DOHH2 (cell line): ENCODE measurements around the gene GKN2.

Experiments used
- H3F3A ChIP-seq: fragments of 200-600 bp; sonication (generic), shearing (Covaris generic); 2 replicates; pipeline ENCODE4 v1.6.0; 2016; ENCODE audit warnings: antibody characterized with exemption, mild to moderate bottlenecking; ENCODE audit not compliant: control insufficient read depth, insufficient read depth
- H3K27ac ChIP-seq: fragments of 200-600 bp; sonication (generic); 2 replicates; pipeline ENCODE4 v1.5.1; 2014; ENCODE audit warnings: low read depth, mild to moderate bottlenecking, low read length, moderate library complexity
- H3K27me3 ChIP-seq: fragments of 200-600 bp; sonication (generic); 2 replicates; pipeline ENCODE4 v1.6.1; 2014; ENCODE audit warnings: mild to moderate bottlenecking, low read length, mixed read lengths; ENCODE audit not compliant: control insufficient read depth
- H3K36me3 ChIP-seq: fragments of 200-600 bp; sonication (generic); 2 replicates; pipeline ENCODE4 v1.6.1; 2014; ENCODE audit warnings: mild to moderate bottlenecking, low read length, moderate library complexity, mixed read lengths; ENCODE audit not compliant: control insufficient read depth
- H3K4me1 ChIP-seq: fragments of 200-600 bp; sonication (generic); 2 replicates; pipeline ENCODE4 v1.6.1; 2014; ENCODE audit warnings: mild to moderate bottlenecking, low read length, mixed read lengths; ENCODE audit not compliant: control insufficient read depth
- H3K4me2 ChIP-seq: fragments of 200-600 bp; sonication (generic); 2 replicates; pipeline ENCODE4 v1.6.0; 2014; ENCODE audit warnings: mild to moderate bottlenecking, low read length, moderate library complexity
- H3K4me3 ChIP-seq: fragments of 200-600 bp; sonication (generic); 2 replicates; pipeline ENCODE4 v1.5.1; 2014; ENCODE audit warnings: mild to moderate bottlenecking, low read length, mixed read lengths
- H3K79me2 ChIP-seq: fragments of 200-600 bp; sonication (generic); 2 replicates; pipeline ENCODE4 v1.6.1; 2014; ENCODE audit warnings: mild to moderate bottlenecking, low read length, mixed read lengths; ENCODE audit not compliant: control insufficient read depth
- H3K9me2 ChIP-seq: fragments of 200-600 bp; sonication (generic); replicated peaks from 2 replicates; pipeline ENCODE4 v1.6.1; 2014; ENCODE audit warnings: mild to moderate bottlenecking, low read length, mixed read lengths; ENCODE audit not compliant: control insufficient read depth
- H3K9me3 ChIP-seq: fragments of 200-600 bp; sonication (generic); 2 replicates; pipeline ENCODE4 v1.6.1; 2014; ENCODE audit warnings: antibody characterized with exemption, low read length, mixed read lengths; ENCODE audit not compliant: control insufficient read depth, insufficient read depth
- H4K20me1 ChIP-seq: fragments of 200-600 bp; sonication (generic); 2 replicates; pipeline ENCODE4 v1.6.0; 2014; ENCODE audit warnings: low read depth, mild to moderate bottlenecking, antibody characterized with exemption, low read length, moderate library complexity; ENCODE audit not compliant: control insufficient read depth, insufficient read depth
- EZH2phosphoT487 ChIP-seq: fragments of 200-600 bp; sonication (generic); IDR thresholded peaks from 2 replicates; pipeline ENCODE4 v1.6.1; 2017; ENCODE audit warnings: borderline replicate concordance, mild to moderate bottlenecking, antibody characterized with exemption, low read length, moderate library complexity, mixed read lengths
- TF ChIP-seq, protein P1 (sequence below): fragments of 200-600 bp; sonication (generic); IDR thresholded peaks from one replicate; pipeline ENCODE4 v1.5.1; 2014; ENCODE audit warnings: antibody characterized with exemption, mild to moderate bottlenecking, low read depth, low read length; ENCODE audit not compliant: poor library complexity, severe bottlenecking

The GKN2 gene

DNA sequence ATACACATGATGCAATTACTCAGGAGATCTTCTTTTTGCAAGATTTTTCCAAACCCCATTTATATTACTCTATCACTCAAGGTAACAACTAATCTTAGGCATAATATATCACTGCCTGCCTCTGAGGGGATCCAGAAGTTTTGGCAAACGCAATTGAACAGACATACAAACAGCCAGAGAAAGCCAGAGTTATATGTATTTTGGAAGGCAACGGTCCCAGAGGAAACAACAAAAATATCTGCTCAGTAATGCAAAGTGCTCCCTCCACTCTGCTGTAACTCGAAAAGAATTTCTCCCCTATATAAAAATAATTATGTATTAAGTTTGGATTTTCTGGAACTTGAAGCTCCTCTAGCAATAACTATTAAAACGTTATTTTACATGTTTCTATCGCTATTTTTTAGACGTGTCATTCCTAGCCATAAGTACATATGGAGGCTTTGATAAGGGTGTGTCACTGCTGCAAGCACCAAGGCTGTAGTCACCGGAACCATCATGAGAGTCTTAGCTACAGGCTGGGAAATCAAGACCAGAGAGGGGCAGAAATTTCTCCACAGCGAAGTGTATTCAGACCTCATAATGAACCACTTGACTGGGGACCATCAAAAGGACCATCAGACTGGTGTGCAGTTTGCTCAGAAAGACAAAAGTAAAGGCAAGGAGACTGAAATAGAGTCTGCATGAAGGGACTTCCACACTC lies 18.0 kb upstream of the GKN2 start:
- H3K79me2 ChIP-seq, result no peaks in the 10 kb centered on the region
- no peaks in the 10 kb centered on the region for H3F3A ChIP-seq
- H3K9me2 ChIP-seq, result no peaks in the 10 kb centered on the region
- TF ChIP-seq, protein P1, sequence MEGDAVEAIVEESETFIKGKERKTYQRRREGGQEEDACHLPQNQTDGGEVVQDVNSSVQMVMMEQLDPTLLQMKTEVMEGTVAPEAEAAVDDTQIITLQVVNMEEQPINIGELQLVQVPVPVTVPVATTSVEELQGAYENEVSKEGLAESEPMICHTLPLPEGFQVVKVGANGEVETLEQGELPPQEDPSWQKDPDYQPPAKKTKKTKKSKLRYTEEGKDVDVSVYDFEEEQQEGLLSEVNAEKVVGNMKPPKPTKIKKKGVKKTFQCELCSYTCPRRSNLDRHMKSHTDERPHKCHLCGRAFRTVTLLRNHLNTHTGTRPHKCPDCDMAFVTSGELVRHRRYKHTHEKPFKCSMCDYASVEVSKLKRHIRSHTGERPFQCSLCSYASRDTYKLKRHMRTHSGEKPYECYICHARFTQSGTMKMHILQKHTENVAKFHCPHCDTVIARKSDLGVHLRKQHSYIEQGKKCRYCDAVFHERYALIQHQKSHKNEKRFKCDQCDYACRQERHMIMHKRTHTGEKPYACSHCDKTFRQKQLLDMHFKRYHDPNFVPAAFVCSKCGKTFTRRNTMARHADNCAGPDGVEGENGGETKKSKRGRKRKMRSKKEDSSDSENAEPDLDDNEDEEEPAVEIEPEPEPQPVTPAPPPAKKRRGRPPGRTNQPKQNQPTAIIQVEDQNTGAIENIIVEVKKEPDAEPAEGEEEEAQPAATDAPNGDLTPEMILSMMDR, result no peak
- no peak for TF ChIP-seq EZH2phosphoT487
- no peaks in the 10 kb centered on the region for H4K20me1 ChIP-seq
- no peaks in the 10 kb centered on the region for H3K4me1 ChIP-seq
- no peak overlapping the region for H3K4me3 ChIP-seq
- no peaks in the 10 kb centered on the region for H3K36me3 ChIP-seq
- peaks cover 20% of the 10 kb centered on the region for H3K27me3 ChIP-seq
- H3K4me2 ChIP-seq, result no peak overlapping the region
- no peaks in the 10 kb centered on the region for H3K9me3 ChIP-seq
- no peak overlapping the region for H3K27ac ChIP-seq

DNA sequence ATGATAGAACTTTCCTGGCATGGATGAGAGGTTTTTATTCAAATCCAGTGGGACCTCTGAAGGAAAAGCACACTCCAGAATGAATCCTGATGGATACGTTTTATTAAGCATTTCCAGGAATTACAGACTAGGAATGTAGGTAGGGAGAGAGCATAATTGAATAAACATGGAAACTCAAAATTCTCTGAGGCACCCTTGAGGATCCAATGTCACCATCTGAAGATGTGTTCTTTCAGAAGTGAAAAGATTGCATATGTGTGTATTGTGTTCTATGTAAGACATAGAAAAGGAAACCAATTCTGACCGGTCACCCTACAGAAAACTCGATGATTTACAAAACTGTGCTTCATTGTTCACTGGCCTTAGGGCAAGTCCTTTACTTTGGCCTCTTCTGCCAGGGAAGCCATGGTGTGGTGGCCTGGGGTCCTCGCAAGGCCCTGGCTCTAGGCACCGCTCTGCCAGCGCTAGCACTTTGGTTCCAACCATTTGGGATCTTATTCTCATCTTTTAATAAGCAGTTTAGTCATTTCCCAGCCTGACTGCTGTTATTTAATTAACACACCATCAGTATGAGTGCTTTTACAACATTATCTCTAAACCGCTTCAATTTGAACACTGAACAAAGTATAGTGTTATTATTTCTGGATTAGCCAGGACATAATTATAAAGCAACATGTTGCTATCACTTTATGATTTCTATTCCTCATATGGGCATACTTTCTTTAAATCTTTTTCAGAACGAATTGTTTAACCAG lies 17.2 kb upstream of the GKN2 start:
- TF ChIP-seq EZH2phosphoT487, result no peak
- TF ChIP-seq, protein P1, result no peak
- Histone ChIP-seq H3K36me3 (no peaks in the 10 kb centered on the region), H3K4me1 (no peaks in the 10 kb centered on the region)

DNA sequence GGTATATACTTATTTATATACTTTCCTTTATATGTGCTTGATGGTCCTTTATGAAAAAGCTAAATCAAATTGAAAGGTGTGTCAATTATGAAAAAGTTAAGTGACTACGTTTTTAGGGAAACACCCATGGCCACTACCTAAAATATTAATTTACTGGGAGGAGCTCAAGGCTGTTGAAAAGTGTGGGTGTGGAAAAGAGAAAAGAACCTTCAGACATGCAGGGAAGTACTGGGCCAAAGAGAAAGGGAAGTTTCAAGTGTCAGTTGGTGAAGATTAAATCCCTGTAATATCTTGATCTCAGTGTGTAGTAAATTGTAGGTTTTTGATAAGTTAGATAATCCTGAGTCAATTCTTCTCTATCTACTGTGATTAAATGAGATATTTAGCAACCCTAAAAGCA lies 15.5 kb upstream of the GKN2 start:
- Histone ChIP-seq H3K4me2 (no peak overlapping the region), H3K9me2 (no peaks in the 10 kb centered on the region), H4K20me1 (no peaks in the 10 kb centered on the region), H3K9me3 (no peaks in the 10 kb centered on the region), H3K36me3 (no peaks in the 10 kb centered on the region), H3K79me2 (no peaks in the 10 kb centered on the region), H3K4me3 (no peak overlapping the region), H3K4me1 (no peaks in the 10 kb centered on the region), H3F3A (no peaks in the 10 kb centered on the region), H3K27me3 (0 out of 2 replicates have a peak, but pooled peaks cover 7% of the 10 kb centered on the region), H3K27ac (no peak overlapping the region)
- TF ChIP-seq EZH2phosphoT487, result no peak

More for the DNA sequence above, 17.2 kb upstream of the GKN2 start:
- H3K9me2 ChIP-seq, result no peaks in the 10 kb centered on the region
- peaks cover 14% of the 10 kb centered on the region; the same call in 1 of the 2 replicates for H3K27me3 ChIP-seq
- no peaks in the 10 kb centered on the region for H3F3A ChIP-seq
- no peaks in the 10 kb centered on the region for H4K20me1 ChIP-seq
- H3K4me3 ChIP-seq, result no peak overlapping the region
- H3K79me2 ChIP-seq, result no peaks in the 10 kb centered on the region
- no peak overlapping the region for H3K4me2 ChIP-seq
- H3K27ac ChIP-seq, result no peak overlapping the region
- no peaks in the 10 kb centered on the region for H3K9me3 ChIP-seq

DNA sequence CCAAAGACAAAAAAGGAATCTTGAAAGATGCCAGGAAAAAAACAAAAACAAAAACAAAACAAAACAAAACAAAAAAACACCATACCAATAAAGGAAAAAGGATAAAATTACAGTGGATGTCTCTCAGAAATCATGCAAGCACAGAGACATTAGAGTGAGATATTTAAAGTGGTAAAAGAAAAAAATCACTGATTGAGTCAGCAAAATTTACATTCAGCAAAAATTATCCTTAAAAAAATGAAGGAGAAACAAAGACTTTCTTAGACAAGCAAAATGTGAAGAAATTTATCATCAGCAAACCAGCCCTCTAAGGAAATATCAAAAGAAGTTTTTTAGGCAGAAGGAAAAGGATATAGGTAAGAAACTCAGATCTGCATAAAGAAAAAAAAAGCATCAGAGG lies 11.6 kb upstream of the GKN2 start:
- no peak overlapping the region for H3K4me2 ChIP-seq
- no peaks in the 10 kb centered on the region for H3K4me1 ChIP-seq
- no peaks in the 10 kb centered on the region for H3K9me3 ChIP-seq
- H3K4me3 ChIP-seq, result no peak overlapping the region
- H3F3A ChIP-seq, result no peaks in the 10 kb centered on the region
- no peak overlapping the region for H3K27ac ChIP-seq
- no peaks in the 10 kb centered on the region for H3K9me2 ChIP-seq
- TF ChIP-seq EZH2phosphoT487, result no peak
- TF ChIP-seq, protein P1, result no peak
- no peaks in the 10 kb centered on the region for H4K20me1 ChIP-seq
- no peaks in the 10 kb centered on the region for H3K79me2 ChIP-seq
- no peaks in the 10 kb centered on the region for H3K36me3 ChIP-seq
- 0 out of 2 replicates have a peak, but pooled peaks cover 7% of the 10 kb centered on the region for H3K27me3 ChIP-seq
